ENCODE measurements around the gene GNA14. TPM values are rescaled to one million over a fixed set of nuclear protein-coding genes. Genes with fewer than 3 reads are reported as not detected.

Gene GNA14
- total RNA-seq, 1 donor from 2014 or later: 0.14 TPM

DNA sequence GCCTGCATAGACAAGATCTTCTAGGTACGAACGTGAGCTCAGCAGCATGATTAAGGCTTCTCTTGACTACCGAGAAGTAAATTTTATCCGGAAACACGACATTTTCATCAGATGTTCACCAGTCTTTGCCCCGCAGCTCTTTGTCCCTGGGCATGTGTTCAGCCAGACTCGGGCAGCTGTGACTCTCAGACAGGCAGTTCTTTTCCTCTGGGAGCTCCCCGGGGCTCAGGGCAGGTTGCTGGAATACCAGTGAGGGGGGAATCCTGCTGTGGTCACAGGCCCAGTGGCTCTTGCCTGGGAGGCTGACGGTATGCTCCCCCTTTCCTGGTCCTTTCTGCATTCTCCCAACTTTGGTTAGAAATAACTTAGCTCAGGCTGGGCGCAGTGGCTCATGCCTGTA, 186.1 kb downstream of the GNA14 start:
- no peaks in the 10 kb centered on the region for H3K9me3 Mint-ChIP-seq (ENCODE audit: low read depth)
- no peak overlapping the region for H3K27ac Mint-ChIP-seq
- no peak for DNase-seq (ENCODE audit: low spot score, unreplicated experiment)
- H3K4me1 Mint-ChIP-seq (ENCODE audit: low read depth): no peaks in the 10 kb centered on the region
- no peaks in the 10 kb centered on the region for H3K36me3 Mint-ChIP-seq (ENCODE audit: insufficient read depth)
- no peak overlapping the region for H3K4me3 Mint-ChIP-seq (ENCODE audit: low read depth)
- peaks cover 13% of the 10 kb centered on the region for H3K27me3 Mint-ChIP-seq
- TF ChIP-seq, protein P1, sequence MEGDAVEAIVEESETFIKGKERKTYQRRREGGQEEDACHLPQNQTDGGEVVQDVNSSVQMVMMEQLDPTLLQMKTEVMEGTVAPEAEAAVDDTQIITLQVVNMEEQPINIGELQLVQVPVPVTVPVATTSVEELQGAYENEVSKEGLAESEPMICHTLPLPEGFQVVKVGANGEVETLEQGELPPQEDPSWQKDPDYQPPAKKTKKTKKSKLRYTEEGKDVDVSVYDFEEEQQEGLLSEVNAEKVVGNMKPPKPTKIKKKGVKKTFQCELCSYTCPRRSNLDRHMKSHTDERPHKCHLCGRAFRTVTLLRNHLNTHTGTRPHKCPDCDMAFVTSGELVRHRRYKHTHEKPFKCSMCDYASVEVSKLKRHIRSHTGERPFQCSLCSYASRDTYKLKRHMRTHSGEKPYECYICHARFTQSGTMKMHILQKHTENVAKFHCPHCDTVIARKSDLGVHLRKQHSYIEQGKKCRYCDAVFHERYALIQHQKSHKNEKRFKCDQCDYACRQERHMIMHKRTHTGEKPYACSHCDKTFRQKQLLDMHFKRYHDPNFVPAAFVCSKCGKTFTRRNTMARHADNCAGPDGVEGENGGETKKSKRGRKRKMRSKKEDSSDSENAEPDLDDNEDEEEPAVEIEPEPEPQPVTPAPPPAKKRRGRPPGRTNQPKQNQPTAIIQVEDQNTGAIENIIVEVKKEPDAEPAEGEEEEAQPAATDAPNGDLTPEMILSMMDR (IDR thresholded peaks at IDR 0.05; ENCODE audit: unreplicated experiment): no peak

DNA sequence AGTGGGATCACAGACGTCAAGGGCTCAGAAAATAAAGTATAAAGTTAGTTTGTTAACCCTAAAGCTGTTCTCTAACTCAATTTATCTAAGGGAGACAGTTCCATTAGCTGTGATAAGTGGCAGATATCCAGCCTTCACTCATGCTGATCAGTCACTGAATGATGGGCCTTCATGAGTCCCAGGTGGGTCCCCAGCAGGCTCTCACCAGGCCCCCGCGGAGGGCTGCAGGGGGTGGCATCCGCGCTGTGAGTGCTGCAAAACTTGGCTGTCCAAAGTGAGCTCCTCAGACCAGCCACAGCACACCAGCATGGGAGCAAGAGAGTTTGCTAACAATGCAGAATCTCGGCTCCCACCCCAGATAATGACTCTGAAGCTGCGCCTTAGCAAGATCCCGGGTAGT, 187.2 kb downstream of the GNA14 start:
- Mint-ChIP-seq H3K9me3 (ENCODE audit: low read depth) (no peaks in the 10 kb centered on the region), H3K4me3 (ENCODE audit: low read depth) (no peak overlapping the region), H3K27ac (no peak overlapping the region), H3K36me3 (ENCODE audit: insufficient read depth) (no peaks in the 10 kb centered on the region), H3K4me1 (ENCODE audit: low read depth) (peaks cover 2% of the 10 kb centered on the region), H3K27me3 (peaks cover 15% of the 10 kb centered on the region)
- no peak for DNase-seq (ENCODE audit: low spot score, unreplicated experiment)
- TF ChIP-seq, protein P1 (IDR thresholded peaks at IDR 0.05; ENCODE audit: unreplicated experiment): no peak

GRCh38 chr9:77457916-77458592, 190.1 kb downstream of the GNA14 start:
- DNase-seq (ENCODE audit: low spot score, unreplicated experiment): peak; percentile 45
- no peak overlapping the region for H3K4me3 Mint-ChIP-seq (ENCODE audit: low read depth)
- no peak overlapping the region for H3K27ac Mint-ChIP-seq
- no peaks in the 10 kb centered on the region for H3K9me3 Mint-ChIP-seq (ENCODE audit: low read depth)
- TF ChIP-seq, protein P1 (IDR thresholded peaks at IDR 0.05; ENCODE audit: unreplicated experiment): peak; percentile 81
- peaks cover 21% of the 10 kb centered on the region for H3K27me3 Mint-ChIP-seq
- no peaks in the 10 kb centered on the region for H3K36me3 Mint-ChIP-seq (ENCODE audit: insufficient read depth)
- H3K4me1 Mint-ChIP-seq (ENCODE audit: low read depth): peaks cover 2% of the 10 kb centered on the region

DNA sequence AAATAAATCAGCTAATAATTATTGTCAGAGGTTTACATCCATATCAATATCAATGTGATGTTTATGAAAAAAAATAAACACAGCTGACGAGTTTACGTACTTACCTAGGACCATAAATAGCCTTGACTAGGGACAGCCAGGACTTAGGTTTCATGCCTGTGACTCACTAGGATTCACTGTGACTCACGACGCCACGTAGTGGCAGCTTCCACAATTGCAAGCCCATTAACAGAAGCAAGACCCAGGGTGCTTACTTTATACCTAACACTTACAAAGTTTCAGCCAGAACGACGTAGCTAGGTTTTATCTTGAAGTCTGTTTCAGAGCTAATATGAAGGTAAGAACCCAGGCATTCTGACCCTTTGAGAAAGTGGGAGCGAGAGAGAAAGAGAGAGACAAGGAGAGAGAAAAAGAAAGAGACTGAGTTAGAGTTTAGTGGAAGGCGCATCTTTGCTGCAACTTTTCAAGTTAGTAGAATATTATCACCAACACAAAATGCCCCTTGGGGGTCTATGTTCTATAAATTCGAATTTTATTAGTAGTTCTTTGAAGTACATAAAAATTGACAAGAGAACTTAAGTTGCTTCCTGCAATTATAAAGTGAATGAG, 191.2 kb downstream of the GNA14 start:
- H3K36me3 Mint-ChIP-seq (ENCODE audit: insufficient read depth): no peaks in the 10 kb centered on the region
- peaks cover 2% of the 10 kb centered on the region for H3K4me1 Mint-ChIP-seq (ENCODE audit: low read depth)
- H3K27me3 Mint-ChIP-seq: peaks cover 20% of the 10 kb centered on the region
- peak; percentile 67 for DNase-seq (ENCODE audit: low spot score, unreplicated experiment)
- no peak overlapping the region for H3K4me3 Mint-ChIP-seq (ENCODE audit: low read depth)
- no peaks in the 10 kb centered on the region for H3K9me3 Mint-ChIP-seq (ENCODE audit: low read depth)
- TF ChIP-seq, protein P1 (IDR thresholded peaks at IDR 0.05; ENCODE audit: unreplicated experiment): peak; percentile 83
- no peak overlapping the region for H3K27ac Mint-ChIP-seq

GRCh38 chr9:77455312-77455927, 192.7 kb downstream of the GNA14 start:
- no peak overlapping the region for H3K4me3 Mint-ChIP-seq (ENCODE audit: low read depth)
- peaks cover 2% of the 10 kb centered on the region for H3K4me1 Mint-ChIP-seq (ENCODE audit: low read depth)
- DNase-seq (ENCODE audit: low spot score, unreplicated experiment): no peak
- H3K27me3 Mint-ChIP-seq: peaks cover 16% of the 10 kb centered on the region
- TF ChIP-seq, protein P1 (IDR thresholded peaks at IDR 0.05; ENCODE audit: unreplicated experiment): peak; percentile 56
- H3K9me3 Mint-ChIP-seq (ENCODE audit: low read depth): peaks cover 5% of the 10 kb centered on the region
- H3K36me3 Mint-ChIP-seq (ENCODE audit: insufficient read depth): no peaks in the 10 kb centered on the region
- H3K27ac Mint-ChIP-seq: no peak overlapping the region
